Dermis microvascular lymphatic vessel endothelial cell (primary cell): ENCODE data around the gene ACOD1. TPM values are rescaled to one million over a fixed set of nuclear protein-coding genes. Genes with fewer than 3 reads are reported as not detected.

Source experiments
- DNase-seq, 2 donors: peaks; one replicate each; pipeline versions ENCODE4 v3.0.0 to v3.0.0-alpha.2; 2010; ENCODE audit warnings: low read depth in 2 of 2
- total RNA-seq: library from RNA; depleted of rRNA; stranded (reverse); fragments of >200 nt; gene quantifications from 2 replicates; pipeline ENCODE4 v1.2.1, GENCODE V29; 2014

Gene ACOD1
- total RNA-seq, 1 donor from 2014 or later, result not detected

DNA sequence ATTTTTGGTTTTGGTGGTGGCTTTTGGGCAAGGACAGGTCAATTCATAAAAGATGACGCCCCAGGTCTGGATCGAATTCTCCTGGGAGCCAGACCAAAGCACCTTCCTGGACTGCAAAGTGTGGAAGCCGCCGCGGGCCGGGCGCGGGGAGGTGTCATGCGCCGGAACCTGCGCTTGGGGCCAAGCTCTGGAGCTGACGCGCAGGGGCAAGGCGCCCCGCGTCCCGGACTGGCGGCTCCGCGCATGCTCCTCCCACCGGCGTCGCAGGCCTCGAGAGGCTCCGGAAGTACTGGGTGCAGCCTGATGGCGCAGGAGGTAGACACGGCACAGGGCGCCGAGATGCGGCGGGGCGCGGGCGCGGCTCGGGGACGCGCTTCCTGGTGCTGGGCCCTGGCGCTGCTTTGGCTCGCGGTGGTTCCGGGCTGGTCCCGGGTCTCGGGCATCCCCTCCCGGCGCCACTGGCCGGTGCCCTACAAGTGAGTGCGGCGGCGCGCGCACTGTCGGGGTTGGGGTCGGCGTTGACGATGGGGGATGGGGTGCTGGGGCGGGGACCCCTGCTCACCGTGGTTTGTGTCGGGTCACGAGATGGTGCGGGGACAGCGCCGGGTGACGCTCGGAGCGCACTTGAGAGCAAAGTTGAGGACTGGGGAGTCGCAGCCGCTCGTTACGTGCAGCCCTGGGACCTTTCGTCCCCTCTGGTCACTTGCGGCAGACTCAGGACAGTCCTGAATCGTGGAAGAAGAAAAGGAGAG is 43.7 kb downstream of the ACOD1 start, which contains the start of gene CLN5:
CLN5 (plus strand) TSS at position 286 of the 752 bp plus-strand sequence; CDS start at position 304, 18 bp downstream.
- DNase-seq, result peak; percentile 80 to 91

DNA sequence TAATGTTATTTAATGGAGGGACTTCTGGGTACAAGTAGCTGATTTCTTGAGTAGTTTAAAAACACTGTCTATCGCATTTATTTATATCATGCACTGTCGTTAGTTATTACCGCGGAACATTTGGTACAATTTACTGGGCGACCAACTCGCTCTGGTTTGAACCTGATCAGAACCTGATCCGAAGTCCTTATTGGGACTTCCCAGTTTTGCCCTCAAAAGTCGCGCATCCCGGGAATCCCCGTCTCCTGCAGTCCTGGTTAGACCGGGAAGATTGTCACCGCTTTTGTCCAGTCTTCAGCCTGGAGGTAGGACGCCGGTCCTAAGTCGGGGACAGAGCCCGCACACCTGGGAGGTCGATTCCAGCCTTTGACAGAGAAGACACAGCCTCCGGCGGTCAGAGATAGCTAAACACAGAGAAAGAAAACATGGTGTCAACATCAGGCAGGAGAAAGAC is 44.3 kb downstream of the ACOD1 start:
- peak in 1 of 2 donors; percentile 39 for DNase-seq

DNA sequence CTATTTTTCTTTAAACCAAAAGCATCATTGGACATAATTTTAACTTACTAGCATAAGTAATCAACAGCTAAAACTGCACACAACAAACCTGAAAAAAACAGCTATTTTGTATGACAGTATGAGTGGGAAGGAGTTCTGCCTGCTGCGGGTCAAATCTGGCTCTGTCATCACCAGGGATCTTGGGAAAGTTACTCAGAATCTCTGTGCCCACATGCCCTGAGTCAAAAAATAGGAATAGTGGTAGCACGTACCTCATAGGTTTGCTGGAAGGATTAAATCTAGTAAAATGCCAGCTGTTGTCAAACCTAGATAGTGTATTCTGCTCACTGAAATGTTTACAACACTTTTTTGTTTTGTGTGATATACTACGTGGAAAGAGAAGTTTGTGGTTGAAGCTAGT is 44.7 kb downstream of the ACOD1 start:
- no peak for DNase-seq

DNA sequence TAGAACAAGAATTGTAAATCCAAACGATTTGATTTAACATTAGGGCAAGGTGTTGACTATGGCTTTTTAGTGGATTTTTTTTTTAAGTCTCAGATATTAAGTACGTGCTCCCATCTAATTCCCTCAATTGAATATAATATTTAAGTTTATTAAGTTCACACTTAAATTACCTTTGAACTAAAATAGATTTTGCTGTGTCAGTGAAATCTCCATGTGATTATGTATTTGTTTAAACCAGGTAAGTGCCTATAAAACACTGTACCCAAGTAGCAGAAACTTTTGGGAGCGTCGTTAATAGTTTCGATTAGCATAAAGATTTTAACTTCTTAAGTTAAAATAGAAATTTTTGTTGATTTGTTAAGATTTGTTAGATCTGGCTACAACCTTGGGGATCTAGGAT is 45.2 kb downstream of the ACOD1 start:
- DNase-seq, result no peak

DNA sequence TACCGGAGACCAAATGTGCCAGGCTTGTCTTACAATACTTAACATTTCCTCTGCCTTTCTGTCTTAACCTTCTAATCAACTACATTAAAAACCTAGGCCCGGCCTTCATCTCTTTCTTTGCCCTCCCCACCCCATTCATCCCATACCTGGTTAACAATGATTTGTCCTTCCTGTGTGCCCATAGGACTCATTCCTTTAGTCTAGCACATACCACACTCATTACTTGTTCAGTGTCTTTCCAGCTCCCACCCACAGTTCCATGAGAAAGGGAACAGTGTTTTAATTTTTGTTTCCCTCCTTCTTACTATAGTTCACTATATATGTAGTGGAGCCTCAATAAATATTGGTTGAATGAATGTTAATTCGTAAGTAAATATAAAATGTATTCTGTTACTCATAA is 46.0 kb downstream of the ACOD1 start:
- no peak for DNase-seq

DNA sequence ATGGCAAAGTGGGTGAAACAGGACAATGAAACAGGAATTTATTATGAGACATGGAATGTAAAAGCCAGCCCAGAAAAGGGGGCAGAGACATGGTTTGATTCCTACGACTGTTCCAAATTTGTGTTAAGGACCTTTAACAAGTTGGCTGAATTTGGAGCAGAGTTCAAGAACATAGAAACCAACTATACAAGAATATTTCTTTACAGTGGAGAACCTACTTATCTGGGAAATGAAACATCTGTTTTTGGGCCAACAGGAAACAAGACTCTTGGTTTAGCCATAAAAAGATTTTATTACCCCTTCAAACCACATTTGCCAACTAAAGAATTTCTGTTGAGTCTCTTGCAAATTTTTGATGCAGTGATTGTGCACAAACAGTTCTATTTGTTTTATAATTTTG is 52.2 kb downstream of the ACOD1 start:
- no peak for DNase-seq

DNA sequence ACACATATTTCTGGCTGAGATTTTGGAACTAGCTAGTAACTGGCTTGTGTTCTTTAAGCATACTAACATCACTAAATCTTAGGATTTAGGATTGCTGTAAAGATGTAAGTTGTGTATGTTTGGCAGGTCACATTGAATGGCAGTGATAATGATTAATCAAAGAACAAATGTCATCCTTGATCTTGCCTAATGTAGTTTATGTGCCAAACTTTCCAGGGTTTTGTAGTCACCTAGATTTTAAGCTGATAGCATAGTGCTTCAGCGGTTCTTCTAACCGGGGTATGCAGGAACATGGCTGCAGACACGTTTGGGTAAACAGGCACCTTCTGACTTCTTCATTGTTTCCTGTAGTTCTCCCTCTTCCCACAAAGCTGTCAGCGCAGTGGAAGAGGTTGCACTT is 53.2 kb downstream of the ACOD1 start:
- DNase-seq, result no peak

DNA sequence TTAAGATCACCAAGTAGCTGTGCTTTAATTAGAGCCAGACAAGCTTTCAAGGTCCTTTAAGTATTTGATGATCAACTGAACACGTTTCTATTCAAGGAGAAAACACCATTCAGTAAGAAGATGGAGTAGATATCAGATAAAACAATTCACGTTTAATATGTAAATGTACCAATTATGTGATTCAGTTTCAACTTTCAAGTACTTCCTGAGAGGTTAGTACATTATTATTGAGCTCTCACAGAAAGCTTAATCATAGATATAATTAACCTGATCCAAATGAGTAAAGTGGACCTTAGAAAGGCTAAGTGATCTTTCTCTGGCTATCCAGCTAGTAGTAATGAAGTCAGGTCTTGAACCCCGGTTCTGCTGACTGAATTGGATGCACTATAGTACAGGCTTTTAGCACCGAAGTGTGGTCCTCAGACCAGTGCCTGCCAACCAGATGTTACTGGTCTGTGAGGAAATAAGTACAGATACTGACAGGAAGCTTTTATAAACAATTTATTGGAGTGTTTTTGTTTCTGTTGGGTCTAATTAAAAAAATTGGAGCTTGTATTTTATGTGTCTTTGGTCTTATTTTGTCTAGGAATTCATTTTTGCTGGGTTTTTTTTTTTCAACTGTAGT is 53.8 kb downstream of the ACOD1 start:
- DNase-seq, result no peak

DNA sequence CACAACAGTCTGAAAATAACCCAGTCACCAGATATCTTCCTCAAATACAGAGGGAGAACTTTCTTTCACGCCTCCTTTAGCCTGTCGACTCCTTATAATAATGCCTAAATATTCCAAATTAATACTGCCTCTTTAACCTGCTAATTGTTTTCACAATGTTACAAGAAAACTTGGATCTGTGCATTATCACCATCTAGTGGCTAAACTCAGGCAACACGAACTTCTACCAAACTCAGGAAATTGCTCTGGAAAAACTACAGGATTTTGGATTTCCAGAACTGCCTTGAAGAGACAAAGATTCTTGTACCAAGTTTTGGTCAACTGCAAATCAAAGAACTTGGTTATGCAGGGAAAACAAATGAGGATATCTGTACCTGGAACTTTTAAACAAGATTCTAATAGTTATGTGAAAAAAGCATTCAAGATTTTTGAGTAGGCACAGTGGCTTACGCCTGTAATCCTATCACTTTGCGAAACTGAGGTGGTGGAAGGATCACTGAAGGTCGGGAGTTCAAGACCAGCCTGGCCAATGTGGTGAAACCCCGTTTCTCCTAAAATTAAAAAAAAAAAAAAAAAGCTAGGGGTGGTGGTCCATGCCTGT is 54.4 kb downstream of the ACOD1 start:
- peak; percentile 32 to 56 for DNase-seq

Other genes with a start within 250 kb of the ACOD1 start
- gene KCTD12, start 62.1 kb upstream of the ACOD1 start, total RNA-seq, result 142 and 301 TPM in 2 replicates
- gene CLN5, start 43.6 kb downstream of the ACOD1 start, total RNA-seq, result 22.1 and 36.8 TPM in 2 replicates
- gene FBXL3, start 78.6 kb downstream of the ACOD1 start, total RNA-seq, result 52.6 and 64.4 TPM in 2 replicates